WTC11 (cell line): ENCODE data around the gene C20orf144. TPM values are rescaled to one million over a fixed set of nuclear protein-coding genes. Genes with fewer than 3 reads are reported as not detected.

Experiments
- ARID4B ChIP-seq: sonication (generic); formaldehyde crosslinking; IDR thresholded peaks from 2 replicates; pipeline ENCODE4 v1.8.0; 2023; ENCODE audit warnings: missing genetic modification reagents, mild to moderate bottlenecking, borderline replicate concordance
- ATF2 ChIP-seq: sonication (generic); formaldehyde crosslinking; IDR thresholded peaks from 2 replicates; pipeline ENCODE4 v1.8.1; 2022; ENCODE audit warnings: low read depth, missing genetic modification reagents, borderline replicate concordance
- E2F1 ChIP-seq: sonication (generic); formaldehyde crosslinking; IDR thresholded peaks from 2 replicates; pipeline ENCODE4 v1.8.0; 2022; ENCODE audit warnings: mild to moderate bottlenecking, missing genetic modification reagents
- ESRRA ChIP-seq: sonication (generic); formaldehyde crosslinking; IDR thresholded peaks from 2 replicates; pipeline ENCODE4 v1.8.1; 2022; ENCODE audit warnings: mild to moderate bottlenecking, missing genetic modification reagents, borderline replicate concordance
- FOXP1 ChIP-seq: sonication (generic); formaldehyde crosslinking; IDR thresholded peaks from 2 replicates; pipeline ENCODE4 v1.8.0; 2022; ENCODE audit warnings: missing genetic modification reagents, mild to moderate bottlenecking, moderate library complexity, borderline replicate concordance
- IRF2 ChIP-seq: sonication (generic); formaldehyde crosslinking; IDR thresholded peaks from 2 replicates; pipeline ENCODE4 v1.8.0; 2022; ENCODE audit warnings: low read depth, missing genetic modification reagents, borderline replicate concordance
- MYBL2 ChIP-seq: sonication (generic); formaldehyde crosslinking; IDR thresholded peaks from 2 replicates; pipeline ENCODE4 v1.8.1; 2023; ENCODE audit warnings: mild to moderate bottlenecking, moderate library complexity, missing genetic modification reagents
- NFE2L1 ChIP-seq: sonication (generic); formaldehyde crosslinking; IDR thresholded peaks from 2 replicates; pipeline ENCODE4 v1.8.1; 2023; ENCODE audit warnings: missing genetic modification reagents
- OVOL2 ChIP-seq: fragments of 250-450 bp; sonication (Bioruptor Pico); IDR thresholded peaks from 2 replicates; pipeline ENCODE4 v1.9.0; 2021; ENCODE audit warnings: mild to moderate bottlenecking, borderline replicate concordance
- PRRX2 ChIP-seq: fragments of 250-450 bp; sonication (Bioruptor Pico); IDR thresholded peaks from 2 replicates; pipeline ENCODE4 v1.8.0; 2021; ENCODE audit warnings: mild to moderate bottlenecking
- TCF7 ChIP-seq: sonication (generic); formaldehyde crosslinking; IDR thresholded peaks from 2 replicates; pipeline ENCODE4 v1.8.0; 2022; ENCODE audit warnings: mild to moderate bottlenecking, low read depth, missing genetic modification reagents, moderate library complexity
- TP53 ChIP-seq: sonication (generic); formaldehyde crosslinking; IDR thresholded peaks from 2 replicates; pipeline ENCODE4 v1.8.1; 2023; ENCODE audit warnings: mild to moderate bottlenecking, missing genetic modification reagents
- ZNF138 ChIP-seq: sonication (generic); formaldehyde crosslinking; conservative IDR thresholded peaks from 2 replicates; pipeline ENCODE4 v1.8.1; 2022; ENCODE audit warnings: mild to moderate bottlenecking, moderate library complexity, missing genetic modification reagents
- ZNF396 ChIP-seq: fragments of 250-450 bp; sonication (Bioruptor Pico); IDR thresholded peaks from 2 replicates; pipeline ENCODE4 v1.8.0; 2021; ENCODE audit warnings: mild to moderate bottlenecking, moderate library complexity, borderline replicate concordance
- ZNF512 ChIP-seq: sonication (generic); formaldehyde crosslinking; IDR thresholded peaks from 2 replicates; pipeline ENCODE4 v1.8.1; 2022; ENCODE audit warnings: missing genetic modification reagents, borderline replicate concordance
- total RNA-seq: library from RNA; stranded (reverse); gene quantifications from 3 replicates; pipeline ENCODE4 v1.2.3, GENCODE V29; 2021
- TF ChIP-seq, protein P1 (sequence below): sonication (generic); formaldehyde crosslinking; IDR thresholded peaks from 2 replicates; pipeline ENCODE4 v1.8.0; 2022; ENCODE audit warnings: missing genetic modification reagents
- TF ChIP-seq, protein P2 (sequence below): fragments of 250-450 bp; sonication (Bioruptor Pico); IDR thresholded peaks from 2 replicates; pipeline ENCODE4 v1.8.0; 2021; ENCODE audit warnings: mild to moderate bottlenecking
- TF ChIP-seq, protein P3 (sequence below): sonication (generic); formaldehyde crosslinking; IDR thresholded peaks from 2 replicates; pipeline ENCODE4 v1.8.0; 2022; ENCODE audit warnings: mild to moderate bottlenecking, missing genetic modification reagents
- TF ChIP-seq, protein P4 (sequence below): fragments of 250-450 bp; sonication (Bioruptor Pico); IDR thresholded peaks from 2 replicates; pipeline ENCODE4 v1.9.0; 2021; ENCODE audit warnings: moderate library complexity, mild to moderate bottlenecking, inconsistent platforms, borderline replicate concordance

C20orf144 gene
- total RNA-seq, 1 experiment from 2014 or later, result 0.09 TPM

DNA sequence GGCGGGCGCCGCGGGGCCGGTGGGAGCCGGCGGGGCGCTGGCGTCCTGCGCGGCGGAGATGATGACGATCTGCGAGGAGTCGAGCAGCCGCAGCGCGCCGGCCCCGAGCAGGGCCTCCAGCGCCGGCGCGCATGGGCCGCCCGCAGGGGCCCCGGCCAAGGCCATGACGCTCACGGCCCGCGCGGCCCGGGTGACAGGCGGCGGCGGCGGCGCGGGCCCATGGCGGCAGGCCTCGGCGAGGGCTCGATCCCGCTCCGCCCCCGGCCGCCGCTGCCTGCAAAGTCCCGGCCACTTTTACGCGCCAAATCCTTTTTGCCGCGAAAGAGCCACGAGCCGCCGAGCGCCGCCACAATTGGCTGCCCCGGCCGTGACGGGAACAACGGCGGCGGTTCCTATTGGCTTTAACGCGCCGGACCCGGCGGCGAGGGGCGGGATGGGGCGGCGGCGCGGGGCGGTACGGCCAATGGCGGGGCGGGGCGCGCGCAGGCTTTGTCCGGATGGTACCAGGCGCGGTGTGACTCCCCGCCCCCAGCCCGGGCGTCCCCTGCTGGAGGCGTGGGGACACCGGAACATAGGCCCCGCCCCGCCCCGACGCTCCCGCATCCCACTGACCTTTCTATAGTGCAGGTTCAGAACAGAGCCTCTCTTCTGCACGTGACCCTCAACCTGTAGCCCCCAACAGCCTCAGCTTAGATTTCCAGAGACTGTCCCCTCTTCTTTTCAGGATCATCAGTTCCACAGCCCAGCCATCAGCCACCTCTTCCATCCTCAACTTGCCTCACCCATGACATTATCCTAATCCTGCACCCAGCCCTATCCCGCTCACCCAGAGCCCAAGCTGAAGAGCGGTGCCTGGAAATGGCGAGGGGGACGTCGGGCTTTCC is 24.2 kb downstream of the C20orf144 start, which contains the start of gene E2F1 (continued):
- TF ChIP-seq IRF2 (CRISPR knock-in tag), result no peak
- TF ChIP-seq, protein P1, sequence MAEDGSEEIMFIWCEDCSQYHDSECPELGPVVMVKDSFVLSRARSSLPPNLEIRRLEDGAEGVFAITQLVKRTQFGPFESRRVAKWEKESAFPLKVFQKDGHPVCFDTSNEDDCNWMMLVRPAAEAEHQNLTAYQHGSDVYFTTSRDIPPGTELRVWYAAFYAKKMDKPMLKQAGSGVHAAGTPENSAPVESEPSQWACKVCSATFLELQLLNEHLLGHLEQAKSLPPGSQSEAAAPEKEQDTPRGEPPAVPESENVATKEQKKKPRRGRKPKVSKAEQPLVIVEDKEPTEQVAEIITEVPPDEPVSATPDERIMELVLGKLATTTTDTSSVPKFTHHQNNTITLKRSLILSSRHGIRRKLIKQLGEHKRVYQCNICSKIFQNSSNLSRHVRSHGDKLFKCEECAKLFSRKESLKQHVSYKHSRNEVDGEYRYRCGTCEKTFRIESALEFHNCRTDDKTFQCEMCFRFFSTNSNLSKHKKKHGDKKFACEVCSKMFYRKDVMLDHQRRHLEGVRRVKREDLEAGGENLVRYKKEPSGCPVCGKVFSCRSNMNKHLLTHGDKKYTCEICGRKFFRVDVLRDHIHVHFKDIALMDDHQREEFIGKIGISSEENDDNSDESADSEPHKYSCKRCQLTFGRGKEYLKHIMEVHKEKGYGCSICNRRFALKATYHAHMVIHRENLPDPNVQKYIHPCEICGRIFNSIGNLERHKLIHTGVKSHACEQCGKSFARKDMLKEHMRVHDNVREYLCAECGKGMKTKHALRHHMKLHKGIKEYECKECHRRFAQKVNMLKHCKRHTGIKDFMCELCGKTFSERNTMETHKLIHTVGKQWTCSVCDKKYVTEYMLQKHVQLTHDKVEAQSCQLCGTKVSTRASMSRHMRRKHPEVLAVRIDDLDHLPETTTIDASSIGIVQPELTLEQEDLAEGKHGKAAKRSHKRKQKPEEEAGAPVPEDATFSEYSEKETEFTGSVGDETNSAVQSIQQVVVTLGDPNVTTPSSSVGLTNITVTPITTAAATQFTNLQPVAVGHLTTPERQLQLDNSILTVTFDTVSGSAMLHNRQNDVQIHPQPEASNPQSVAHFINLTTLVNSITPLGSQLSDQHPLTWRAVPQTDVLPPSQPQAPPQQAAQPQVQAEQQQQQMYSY (CRISPR knock-in tag), result no peak
- no peak for TF ChIP-seq ZNF138 (CRISPR knock-in tag)
- TF ChIP-seq PRRX2 (CRISPR knock-in tag), result no peak
- no peak for TF ChIP-seq ZNF512 (CRISPR knock-in tag)
- no peak for TF ChIP-seq TP53 (CRISPR knock-in tag)
- TF ChIP-seq ESRRA (CRISPR knock-in tag), result no peak
- TF ChIP-seq, protein P2, sequence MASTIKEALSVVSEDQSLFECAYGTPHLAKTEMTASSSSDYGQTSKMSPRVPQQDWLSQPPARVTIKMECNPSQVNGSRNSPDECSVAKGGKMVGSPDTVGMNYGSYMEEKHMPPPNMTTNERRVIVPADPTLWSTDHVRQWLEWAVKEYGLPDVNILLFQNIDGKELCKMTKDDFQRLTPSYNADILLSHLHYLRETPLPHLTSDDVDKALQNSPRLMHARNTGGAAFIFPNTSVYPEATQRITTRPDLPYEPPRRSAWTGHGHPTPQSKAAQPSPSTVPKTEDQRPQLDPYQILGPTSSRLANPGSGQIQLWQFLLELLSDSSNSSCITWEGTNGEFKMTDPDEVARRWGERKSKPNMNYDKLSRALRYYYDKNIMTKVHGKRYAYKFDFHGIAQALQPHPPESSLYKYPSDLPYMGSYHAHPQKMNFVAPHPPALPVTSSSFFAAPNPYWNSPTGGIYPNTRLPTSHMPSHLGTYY (CRISPR knock-in tag), result no peak
- TF ChIP-seq E2F1 (CRISPR knock-in tag), result peak; percentile 52; the same call in 1 of the 2 replicates
- TF ChIP-seq, protein P3, sequence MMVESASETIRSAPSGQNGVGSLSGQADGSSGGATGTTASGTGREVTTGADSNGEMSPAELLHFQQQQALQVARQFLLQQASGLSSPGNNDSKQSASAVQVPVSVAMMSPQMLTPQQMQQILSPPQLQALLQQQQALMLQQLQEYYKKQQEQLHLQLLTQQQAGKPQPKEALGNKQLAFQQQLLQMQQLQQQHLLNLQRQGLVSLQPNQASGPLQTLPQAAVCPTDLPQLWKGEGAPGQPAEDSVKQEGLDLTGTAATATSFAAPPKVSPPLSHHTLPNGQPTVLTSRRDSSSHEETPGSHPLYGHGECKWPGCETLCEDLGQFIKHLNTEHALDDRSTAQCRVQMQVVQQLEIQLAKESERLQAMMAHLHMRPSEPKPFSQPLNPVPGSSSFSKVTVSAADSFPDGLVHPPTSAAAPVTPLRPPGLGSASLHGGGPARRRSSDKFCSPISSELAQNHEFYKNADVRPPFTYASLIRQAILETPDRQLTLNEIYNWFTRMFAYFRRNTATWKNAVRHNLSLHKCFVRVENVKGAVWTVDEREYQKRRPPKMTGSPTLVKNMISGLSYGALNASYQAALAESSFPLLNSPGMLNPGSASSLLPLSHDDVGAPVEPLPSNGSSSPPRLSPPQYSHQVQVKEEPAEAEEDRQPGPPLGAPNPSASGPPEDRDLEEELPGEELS, result 0 out of 2 replicates have a peak, but pooled peaks have one; percentile 43
- TF ChIP-seq ZNF396, result no peak
- TF ChIP-seq NFE2L1 (CRISPR knock-in tag), result peak; percentile 86; the same call in 1 of the 2 replicates
- peak; percentile 63; the same call in 1 of the 2 replicates for TF ChIP-seq MYBL2 (CRISPR knock-in tag)
- no peak for TF ChIP-seq ATF2 (CRISPR knock-in tag)
- 0 out of 2 replicates have a peak, but pooled peaks have one; percentile 55 for TF ChIP-seq FOXP1 (CRISPR knock-in tag)
- TF ChIP-seq ARID4B (CRISPR knock-in tag), result peak; percentile 74; the same call in 1 of the 2 replicates
- TF ChIP-seq, protein P4, sequence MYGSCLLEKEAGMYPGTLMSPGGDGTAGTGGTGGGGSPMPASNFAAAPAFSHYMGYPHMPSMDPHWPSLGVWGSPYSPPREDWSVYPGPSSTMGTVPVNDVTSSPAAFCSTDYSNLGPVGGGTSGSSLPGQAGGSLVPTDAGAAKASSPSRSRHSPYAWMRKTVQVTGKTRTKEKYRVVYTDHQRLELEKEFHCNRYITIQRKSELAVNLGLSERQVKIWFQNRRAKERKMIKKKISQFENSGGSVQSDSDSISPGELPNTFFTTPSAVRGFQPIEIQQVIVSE (CRISPR knock-in tag), result no peak
- TF ChIP-seq TCF7 (CRISPR knock-in tag), result no peak
- TF ChIP-seq OVOL2 (CRISPR knock-in tag), result no peak
